22Rv1 (cell line): ENCODE measurements around the gene ZNF518B.

Experiments
- H3K27ac ChIP-seq: fragments of 450-650 bp; 2 replicates; pipeline ENCODE4 v1.5.1; 2017
- CTCF ChIP-seq: fragments of 450-650 bp; IDR thresholded peaks from 2 replicates; pipeline ENCODE4 v1.5.1; 2017; ENCODE audit warnings: mild to moderate bottlenecking
- ZFX ChIP-seq: fragments of 450-650 bp; IDR thresholded peaks from 2 replicates; pipeline ENCODE4 v1.6.1; 2017; ENCODE audit warnings: antibody characterized with exemption, borderline replicate concordance

Gene ZNF518B

GRCh38 chr4:10457255-10457801, at the start of gene ZNF518B:
TSS of gene ZNF518B (minus strand) at chr4:10457426. CDS start at chr4:10446328, 11,098 bp downstream.
- no peak for TF ChIP-seq CTCF
- no peak for TF ChIP-seq ZFX
- H3K27ac ChIP-seq: peak within 1 kb of the TSS; percentile 40; the same call in 1 of the 2 replicates

- no peak for TF ChIP-seq ZFX
- no peak for TF ChIP-seq CTCF
- no peak overlapping the region for H3K27ac ChIP-seq
These were observed 48.9 kb upstream of the ZNF518B start for GRCh38 chr4:10506077-10506476.

GRCh38 chr4:10504570-10505179, 47.4 kb upstream of the ZNF518B start:
- TF ChIP-seq CTCF (no peak), ZFX (no peak)
- no peak overlapping the region for H3K27ac ChIP-seq

- H3K27ac ChIP-seq: no peak overlapping the region
- TF ChIP-seq CTCF (no peak), ZFX (no peak)
These were observed 45.5 kb upstream of the ZNF518B start for GRCh38 chr4:10502717-10503116.

GRCh38 chr4:10500776-10501175, 43.5 kb upstream of the ZNF518B start:
- H3K27ac ChIP-seq: no peak overlapping the region
- TF ChIP-seq CTCF: no peak
- TF ChIP-seq ZFX: no peak

GRCh38 chr4:10496200-10496599, 39.0 kb upstream of the ZNF518B start:
- TF ChIP-seq CTCF (no peak), ZFX (no peak)
- H3K27ac ChIP-seq: no peak overlapping the region

- no peak overlapping the region for H3K27ac ChIP-seq
- TF ChIP-seq ZFX (no peak), CTCF (no peak)
These were observed 38.4 kb upstream of the ZNF518B start for GRCh38 chr4:10495651-10496050.
